ENCODE measurements around the gene TMEM95.

DNA sequence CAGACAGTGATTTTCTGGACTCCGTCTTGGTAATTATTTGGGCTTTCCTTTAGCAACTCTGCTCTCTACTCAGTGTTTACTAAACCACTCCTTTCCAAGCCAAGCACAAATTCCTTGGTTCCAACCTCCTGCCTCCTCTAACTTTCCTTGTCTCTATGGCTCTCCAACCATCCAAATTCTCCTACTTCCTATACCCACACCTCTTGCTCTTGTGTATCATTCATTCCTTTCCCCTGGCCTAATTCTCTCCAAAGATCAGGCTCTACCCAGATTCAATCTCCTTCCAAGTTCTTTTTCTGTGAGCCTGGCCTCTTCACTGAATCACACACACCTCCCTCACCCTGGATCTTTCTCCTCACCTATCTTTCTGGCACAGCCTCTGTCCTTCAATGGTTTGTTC, 26.9 kb upstream of the TMEM95 start:
- no peak for TF ChIP-seq ASH2L (IDR thresholded peaks at IDR 0.05; ENCODE audit: low read length)
- no peak for TF ChIP-seq USF2 (IDR thresholded peaks at IDR 0.05; ENCODE audit: low read length)
- TF ChIP-seq SUZ12 (IDR thresholded peaks at IDR 0.05; ENCODE audit: low read length) = no peak
- TF ChIP-seq CTCF (IDR thresholded peaks at IDR 0.05; ENCODE audit: control extremely low read depth in 1 of 3, insufficient read depth in 1 of 3, low read depth in 1 of 3, low read length in 3 of 3) = no peak
- no peak for TF ChIP-seq EP300 (IDR thresholded peaks at IDR 0.05; ENCODE audit: borderline replicate concordance in 1 of 2, low read depth in 2 of 2, low read length in 2 of 2)
- TF ChIP-seq EGR1 (IDR thresholded peaks at IDR 0.05; ENCODE audit: borderline replicate concordance, low read depth, low read length) = no peak
- TF ChIP-seq SIRT6 (IDR thresholded peaks at IDR 0.05; ENCODE audit: low read length) = no peak
- no peak for TF ChIP-seq JUND (IDR thresholded peaks at IDR 0.05; ENCODE audit: low read length)
- no peak for TF ChIP-seq TBP (IDR thresholded peaks at IDR 0.05; ENCODE audit: low read depth, low read length)

All from H1 (cell line).